GM23248 (cell line): ENCODE measurements around the gene GNAI2.

Experiments
- EZH2 ChIP-seq: fragments of 200-600 bp; sonication (generic); IDR thresholded peaks from 2 replicates; pipeline ENCODE4 v1.6.1; 2018; ENCODE audit warnings: antibody characterized with exemption, mild to moderate bottlenecking; ENCODE audit not compliant: insufficient read depth, poor library complexity, severe bottlenecking
- EZH2phosphoT487 ChIP-seq: fragments of 200-600 bp; sonication (generic); IDR thresholded peaks from 2 replicates; pipeline ENCODE4 v1.6.1; 2018; ENCODE audit warnings: antibody characterized with exemption, moderate library complexity, mild to moderate bottlenecking, low read depth; ENCODE audit not compliant: insufficient read depth

GRCh38 chr3:50250514-50250913 lies 14.5 kb downstream of the GNAI2 start:
- TF ChIP-seq EZH2 = no peak
- no peak for TF ChIP-seq EZH2phosphoT487
